HEK293 (cell line): ENCODE measurements around the gene SULF2.

ENCODE experiments used
- CTCF ChIA-PET: fragments of 350-600 bp; formaldehyde crosslinking; extraction: SDS; loops from one replicate; lab custom pipeline; 2021; ENCODE audit warnings: antibody characterized with exemption; lab: Yijun Ruan, JAX
- POLR2A ChIA-PET: fragments of 300-600 bp; formaldehyde crosslinking; extraction: SDS; loops from one replicate; lab custom pipeline; 2020; ENCODE audit warnings: antibody characterized with exemption, inconsistent platforms; lab: Yijun Ruan, JAX
- H3K27ac ChIP-seq: fragments of 200-500 bp; sonication (Bioruptor generic); 2 replicates; pipeline ENCODE4 v1.5.1; 2014; ENCODE audit warnings: low read depth, low read length, control low read depth, inconsistent platforms; ENCODE audit errors: extremely low read depth
- H3K36me3 ChIP-seq, 2 experiments: fragments of 200-500 bp in 1 of 2; sonication (Bioruptor generic) in 1 of 2; 1 replicate in 1 of 2; 2 replicates in 1 of 2; pipeline ENCODE4 v1.5.1; 2014 to 2017; ENCODE audit warnings: inconsistent platforms in 2 of 2, low read length in 2 of 2; ENCODE audit not compliant: control insufficient read depth in 2 of 2, insufficient read depth in 1 of 2
- H3K4me1 ChIP-seq: fragments of 200-500 bp; sonication (Bioruptor generic); 2 replicates; pipeline ENCODE4 v1.5.1; 2014; ENCODE audit warnings: mild to moderate bottlenecking, low read length, inconsistent platforms; ENCODE audit not compliant: control insufficient read depth, insufficient read depth
- H3K4me3 ChIP-seq: 2 replicates; pipeline ENCODE4 v1.5.1; 2011; ENCODE audit warnings: low read depth, mild to moderate bottlenecking, control low read depth, low read length, moderate library complexity
- H3K9me3 ChIP-seq: fragments of 200-500 bp; sonication (Bioruptor generic); 2 replicates; pipeline ENCODE4 v1.5.1; 2014; ENCODE audit warnings: low read depth, low read length, inconsistent platforms; ENCODE audit not compliant: control insufficient read depth, insufficient read depth
- ELK4 ChIP-seq: IDR thresholded peaks from 2 replicates; pipeline ENCODE4 v1.6.1; 2011; ENCODE audit warnings: mild to moderate bottlenecking, low read depth, low read length, borderline replicate concordance
- FEZF1 ChIP-seq: fragments of 450-650 bp; formaldehyde crosslinking; IDR thresholded peaks from 2 replicates; pipeline ENCODE4 v1.5.1; 2016; ENCODE audit warnings: missing biosample characterization, missing genetic modification characterization
- KLF16 ChIP-seq: fragments of 450-650 bp; formaldehyde crosslinking; IDR thresholded peaks from 2 replicates; pipeline ENCODE4 v1.5.1; 2017; ENCODE audit warnings: missing biosample characterization, missing genetic modification characterization
- PRDM10 ChIP-seq: fragments of 450-650 bp; formaldehyde crosslinking; IDR thresholded peaks from 2 replicates; pipeline ENCODE4 v1.5.1; 2016; ENCODE audit warnings: missing biosample characterization, missing genetic modification characterization
- REPIN1 ChIP-seq: fragments of 450-650 bp; formaldehyde crosslinking; IDR thresholded peaks from 2 replicates; pipeline ENCODE4 v1.5.1; 2017; ENCODE audit warnings: missing biosample characterization, missing genetic modification characterization, low read depth
- ZBTB11 ChIP-seq: fragments of 450-650 bp; formaldehyde crosslinking; conservative IDR thresholded peaks from 2 replicates; pipeline ENCODE4 v1.5.1; 2016; ENCODE audit warnings: low read depth, missing biosample characterization, missing genetic modification characterization
- ZBTB49 ChIP-seq: fragments of 450-650 bp; formaldehyde crosslinking; IDR thresholded peaks from 2 replicates; pipeline ENCODE4 v1.5.1; 2016; ENCODE audit warnings: missing biosample characterization, missing genetic modification characterization, low read depth
- ZBTB6 ChIP-seq: fragments of 450-650 bp; formaldehyde crosslinking; IDR thresholded peaks from 2 replicates; pipeline ENCODE4 v1.5.1; 2017; ENCODE audit warnings: missing biosample characterization, missing genetic modification characterization
- ZBTB8A ChIP-seq: fragments of 450-650 bp; formaldehyde crosslinking; IDR thresholded peaks from 2 replicates; pipeline ENCODE4 v1.5.1; 2016; ENCODE audit warnings: missing biosample characterization, missing genetic modification characterization
- ZFHX2 ChIP-seq: fragments of 450-650 bp; formaldehyde crosslinking; conservative IDR thresholded peaks from 2 replicates; pipeline ENCODE4 v1.5.1; 2016; ENCODE audit warnings: missing biosample characterization, missing genetic modification characterization
- ZNF10 ChIP-seq: fragments of 450-650 bp; formaldehyde crosslinking; IDR thresholded peaks from 2 replicates; pipeline ENCODE4 v1.5.1; 2017; ENCODE audit warnings: missing biosample characterization, missing genetic modification characterization
- ZNF146 ChIP-seq: fragments of 450-650 bp; formaldehyde crosslinking; IDR thresholded peaks from 2 replicates; pipeline ENCODE4 v1.5.1; 2016; ENCODE audit warnings: missing biosample characterization, missing genetic modification characterization
- ZNF335 ChIP-seq: fragments of 450-650 bp; formaldehyde crosslinking; conservative IDR thresholded peaks from 2 replicates; pipeline ENCODE4 v1.5.1; 2016; ENCODE audit warnings: missing biosample characterization, missing genetic modification characterization
- ZNF354C ChIP-seq: fragments of 450-650 bp; formaldehyde crosslinking; IDR thresholded peaks from 2 replicates; pipeline ENCODE4 v1.5.1; 2016; ENCODE audit warnings: missing biosample characterization, missing genetic modification characterization, low read depth, borderline replicate concordance
- ZNF37A ChIP-seq: fragments of 450-650 bp; IDR thresholded peaks from 2 replicates; pipeline ENCODE4 v1.5.1; 2018; ENCODE audit warnings: missing biosample characterization, missing genetic modification characterization
- ZNF529 ChIP-seq: fragments of 450-650 bp; formaldehyde crosslinking; IDR thresholded peaks from 2 replicates; pipeline ENCODE4 v1.5.1; 2017; ENCODE audit warnings: missing genetic modification characterization, missing biosample characterization; ENCODE audit not compliant: insufficient replicate concordance
- ZNF558 ChIP-seq: fragments of 450-650 bp; formaldehyde crosslinking; IDR thresholded peaks from 2 replicates; pipeline ENCODE4 v1.5.1; 2016; ENCODE audit warnings: missing biosample characterization, missing genetic modification characterization
- ZNF580 ChIP-seq: fragments of 450-650 bp; formaldehyde crosslinking; IDR thresholded peaks from 2 replicates; pipeline ENCODE4 v1.5.1; 2016; ENCODE audit warnings: missing biosample characterization, missing genetic modification characterization
- ZNF624 ChIP-seq: fragments of 450-650 bp; formaldehyde crosslinking; IDR thresholded peaks from 2 replicates; pipeline ENCODE4 v1.5.1; 2017; ENCODE audit warnings: missing biosample characterization, missing genetic modification characterization
- ZNF768 ChIP-seq: fragments of 450-650 bp; formaldehyde crosslinking; IDR thresholded peaks from 2 replicates; pipeline ENCODE4 v1.5.1; 2018; ENCODE audit warnings: missing biosample characterization, mild to moderate bottlenecking, missing genetic modification characterization

Gene SULF2

GRCh38 chr20:47675190-47676142 is 109.8 kb downstream of the SULF2 start:
- H3K4me3 ChIP-seq = no peak overlapping the region
- peaks cover 0 to 37% of the 10 kb centered on the region in 2 experiments; a peak in 1 of 3 replicates for H3K36me3 ChIP-seq
- H3K27ac ChIP-seq = no peak overlapping the region
- POLR2A ChIA-PET = no interaction called here
- H3K9me3 ChIP-seq = no peaks in the 10 kb centered on the region
- H3K4me1 ChIP-seq = no peaks in the 10 kb centered on the region
- CTCF ChIA-PET = interaction anchor here (0.5 to 3.1 kb wide), 8 partner anchors 11 to 1653 kb away, joined by 3 to 37 read pairs (median 3); no protein-coding TSS in a partner anchor
- TF ChIP-seq ZFHX2 (tag by site-specific recombination) = no peak
- no peak for TF ChIP-seq ZNF768 (tag by site-specific recombination)
- no peak for TF ChIP-seq FEZF1
- no peak for TF ChIP-seq ZBTB8A (tag by site-specific recombination)
- TF ChIP-seq ZNF335 (tag by site-specific recombination) = no peak
- TF ChIP-seq ZBTB49 = no peak
- no peak for TF ChIP-seq REPIN1
- TF ChIP-seq ZNF558 (tag by site-specific recombination) = no peak
- no peak for TF ChIP-seq ZNF10 (tag by site-specific recombination)
- TF ChIP-seq ELK4 = no peak
- TF ChIP-seq ZNF624 (tag by site-specific recombination) = no peak
- no peak for TF ChIP-seq ZNF529 (tag by site-specific recombination)
- TF ChIP-seq ZBTB6 (tag by site-specific recombination) = no peak
- no peak for TF ChIP-seq ZNF146
- TF ChIP-seq ZNF354C (tag by site-specific recombination) = no peak
- TF ChIP-seq KLF16 (tag by site-specific recombination) = no peak
- TF ChIP-seq ZBTB11 (tag by site-specific recombination) = no peak
- TF ChIP-seq ZNF37A = no peak
- no peak for TF ChIP-seq ZNF580
- TF ChIP-seq PRDM10 (tag by site-specific recombination) = no peak
